GM23338 (cell line): ENCODE results near the gene ZDHHC7. TPM values are rescaled to one million over a fixed set of nuclear protein-coding genes. Genes with fewer than 3 reads are reported as not detected.

Experiments
- ATAC-seq: fragments of 200-7000 bp; cut with Tn5 transposase; 3 replicates; pipeline ENCODE4 v1.9.1; 2020
- DNase-seq: peaks from one replicate; pipeline ENCODE4 v3.0.0-alpha.2; 2015; ENCODE audit warnings: low spot score
- H2AFZ ChIP-seq: fragments of 200-600 bp; sonication (generic); 2 replicates; pipeline ENCODE4 v1.8.0; 2016; ENCODE audit warnings: antibody characterized with exemption, mild to moderate bottlenecking, moderate library complexity
- H3F3A ChIP-seq: fragments of 200-600 bp; sonication (generic); replicated peaks from 2 replicates; pipeline ENCODE4 v1.8.0; 2017; ENCODE audit warnings: antibody characterized with exemption, mixed run types, low read depth
- H3K27ac ChIP-seq: fragments of 200-600 bp; sonication (generic); 2 replicates; pipeline ENCODE4 v1.6.1; 2016; ENCODE audit warnings: low read depth
- H3K27me3 ChIP-seq: fragments of 200-600 bp; sonication (generic); 2 replicates; pipeline ENCODE4 v1.8.0; 2016; ENCODE audit warnings: mild to moderate bottlenecking, mixed run types, moderate library complexity; ENCODE audit not compliant: insufficient read depth
- H3K36me3 ChIP-seq: fragments of 200-600 bp; sonication (generic); 2 replicates; pipeline ENCODE4 v1.8.0; 2016; ENCODE audit warnings: mild to moderate bottlenecking; ENCODE audit not compliant: insufficient read depth
- H3K4me1 ChIP-seq: fragments of 200-600 bp; sonication (generic); 2 replicates; pipeline ENCODE4 v1.8.0; 2016; ENCODE audit warnings: mild to moderate bottlenecking, moderate library complexity; ENCODE audit not compliant: insufficient read depth
- H3K4me2 ChIP-seq: fragments of 200-600 bp; sonication (generic); 2 replicates; pipeline ENCODE4 v1.7.1; 2017; ENCODE audit warnings: mixed run types
- H3K4me3 ChIP-seq: fragments of 200-600 bp; sonication (generic); 2 replicates; pipeline ENCODE4 v1.6.1; 2016; ENCODE audit warnings: mixed run types
- H3K79me2 ChIP-seq: fragments of 200-600 bp; sonication (generic); replicated peaks from 2 replicates; pipeline ENCODE4 v1.8.0; 2017; ENCODE audit warnings: mild to moderate bottlenecking; ENCODE audit not compliant: insufficient read depth
- H3K9me2 ChIP-seq: fragments of 200-600 bp; sonication (generic); 2 replicates; pipeline ENCODE4 v1.8.0; 2017; ENCODE audit not compliant: insufficient read depth
- H4K20me1 ChIP-seq: fragments of 200-600 bp; sonication (generic); replicated peaks from 2 replicates; pipeline ENCODE4 v1.8.0; 2017; ENCODE audit warnings: mild to moderate bottlenecking; ENCODE audit not compliant: insufficient read depth
- H3K27ac Mint-ChIP-seq: 2 replicates; pipeline ENCODE4 v1.8.0; 2020; ENCODE audit warnings: inconsistent platforms, mild to moderate bottlenecking, moderate library complexity, mixed read lengths
- H3K27me3 Mint-ChIP-seq: 3 replicates; pipeline ENCODE4 v1.8.0; 2022; ENCODE audit warnings: low read depth, mild to moderate bottlenecking, moderate library complexity, mixed read lengths, inconsistent platforms; ENCODE audit not compliant: insufficient read depth, poor library complexity
- H3K36me3 Mint-ChIP-seq: 3 replicates; pipeline ENCODE4 v1.8.0; 2021; ENCODE audit warnings: low read depth, mild to moderate bottlenecking, inconsistent platforms, moderate library complexity, mixed read lengths
- H3K4me1 Mint-ChIP-seq: 3 replicates; pipeline ENCODE4 v1.8.0; 2020; ENCODE audit warnings: mild to moderate bottlenecking, inconsistent platforms, mixed read lengths
- H3K4me3 Mint-ChIP-seq: 3 replicates; pipeline ENCODE4 v1.8.0; 2021; ENCODE audit warnings: moderate library complexity, mild to moderate bottlenecking, inconsistent platforms, mixed read lengths
- H3K9me3 Mint-ChIP-seq: 3 replicates; pipeline ENCODE4 v1.8.0; 2020; ENCODE audit warnings: moderate library complexity, mild to moderate bottlenecking, inconsistent platforms, mixed read lengths
- CREB1 ChIP-seq: fragments of 250-450 bp; sonication (Bioruptor Pico); IDR thresholded peaks from 2 replicates; pipeline ENCODE4 v1.5.0; 2020; ENCODE audit warnings: low read depth, mild to moderate bottlenecking, moderate library complexity
- CTCF ChIP-seq, 2 experiments: fragments of 200-600 bp in 1 of 2; sonication (generic) in 1 of 2; conservative IDR thresholded peaks; 2 replicates each; pipeline versions ENCODE4 v1.5.1 to v1.6.1; 2016 to 2017; ENCODE audit warnings: antibody characterized with exemption in 2 of 2, low read depth in 2 of 2, mild to moderate bottlenecking in 2 of 2, moderate library complexity in 1 of 2
- ETS1 ChIP-seq: IDR thresholded peaks from 2 replicates; pipeline ENCODE4 v1.6.1; 2016; ENCODE audit warnings: antibody characterized with exemption
- EZH2phosphoT487 ChIP-seq: fragments of 200-600 bp; sonication (generic); IDR thresholded peaks from one replicate; pipeline ENCODE4 v1.8.1; 2018; ENCODE audit warnings: antibody characterized with exemption; ENCODE audit not compliant: unreplicated experiment
- JUNB ChIP-seq: IDR thresholded peaks from one replicate; pipeline ENCODE4 v1.6.1; 2016; ENCODE audit warnings: antibody characterized with exemption; ENCODE audit not compliant: unreplicated experiment
- NANOG ChIP-seq: IDR thresholded peaks from 2 replicates; pipeline ENCODE4 v1.6.1; 2016; ENCODE audit warnings: antibody characterized with exemption, borderline replicate concordance
- REST ChIP-seq: IDR thresholded peaks from one replicate; pipeline ENCODE4 v1.6.1; 2018; ENCODE audit warnings: antibody characterized with exemption; ENCODE audit not compliant: unreplicated experiment
- STAT1 ChIP-seq: IDR thresholded peaks from one replicate; pipeline ENCODE4 v1.6.1; 2016; ENCODE audit warnings: antibody characterized with exemption; ENCODE audit not compliant: unreplicated experiment
- ZNF331 ChIP-seq: fragments of 250-450 bp; sonication (Bioruptor Pico); IDR thresholded peaks from 2 replicates; pipeline ENCODE4 v1.5.0; 2020; ENCODE audit warnings: low read depth, mild to moderate bottlenecking, moderate library complexity
- ZNF462 ChIP-seq: fragments of 250-450 bp; sonication (Bioruptor Pico); IDR thresholded peaks from 2 replicates; pipeline ENCODE4 v1.5.0; 2020; ENCODE audit warnings: mild to moderate bottlenecking, moderate library complexity
- polyA plus RNA-seq: library from polyadenylated mRNA; unstranded; fragments of >200 nt; fragmentation: Nextera tagmentation; extraction: Ambion mirVana; gene quantifications from 2 replicates; pipeline ENCODE4 v1.2.1, GENCODE V29; 2016
- total RNA-seq: library from RNA; depleted of rRNA; stranded (reverse); fragments of >200 nt; shearing (Covaris generic); gene quantifications from 2 replicates; pipeline ENCODE4 v1.2.3, GENCODE V29; 2014

ZDHHC7 gene
- total and polyA plus RNA-seq, 2 experiments from 2014 or later: 13.1 to 46.1 TPM

- no peak overlapping the region for H3K27ac ChIP-seq
- peaks cover 16% of the 10 kb centered on the region; the same call in 2 of the 3 replicates for H3K4me1 Mint-ChIP-seq
- H3K4me3 Mint-ChIP-seq: no peak overlapping the region
- H2AFZ ChIP-seq: no peak overlapping the region
- no peak overlapping the region for H3K4me2 ChIP-seq
- ATAC-seq (no peak), DNase-seq (no peak)
- no peaks in the 10 kb centered on the region; the same call in 1 of the 2 replicates for H3K4me1 ChIP-seq
- no peak for TF ChIP-seq REST
- H3K27ac Mint-ChIP-seq: no peak overlapping the region
- H3K36me3 Mint-ChIP-seq: no peaks in the 10 kb centered on the region
- H3K27me3 Mint-ChIP-seq: peaks cover 6% of the 10 kb centered on the region
- no peaks in the 10 kb centered on the region for H3K36me3 ChIP-seq
- no peaks in the 10 kb centered on the region for H3F3A ChIP-seq
- no peaks in the 10 kb centered on the region for H3K9me3 Mint-ChIP-seq
- H3K9me2 ChIP-seq: no peaks in the 10 kb centered on the region
- H3K4me3 ChIP-seq: no peak overlapping the region
- no peaks in the 10 kb centered on the region; the same call in 1 of the 2 replicates for H4K20me1 ChIP-seq
- H3K79me2 ChIP-seq: no peaks in the 10 kb centered on the region
- H3K27me3 ChIP-seq: no peaks in the 10 kb centered on the region
Observed at GRCh38 chr16:85052536-85052935, 41.2 kb upstream of the ZDHHC7 start.

GRCh38 chr16:85051683-85052082 is 40.3 kb upstream of the ZDHHC7 start:
- Histone ChIP-seq H3K27ac (no peak overlapping the region), H3K9me2 (no peaks in the 10 kb centered on the region), H3K4me3 (no peak overlapping the region), H4K20me1 (no peaks in the 10 kb centered on the region; the same call in 1 of the 2 replicates), H3F3A (no peaks in the 10 kb centered on the region), H3K4me1 (no peaks in the 10 kb centered on the region; the same call in 1 of the 2 replicates), H2AFZ (no peak overlapping the region), H3K36me3 (no peaks in the 10 kb centered on the region), H3K79me2 (no peaks in the 10 kb centered on the region), H3K4me2 (no peak overlapping the region), H3K27me3 (no peaks in the 10 kb centered on the region)
- ATAC-seq (no peak), DNase-seq (no peak)
- Mint-ChIP-seq H3K4me3 (no peak overlapping the region), H3K27ac (no peak overlapping the region), H3K27me3 (peaks cover 8% of the 10 kb centered on the region), H3K36me3 (no peaks in the 10 kb centered on the region), H3K4me1 (peaks cover 11% of the 10 kb centered on the region; the same call in 2 of the 3 replicates), H3K9me3 (no peaks in the 10 kb centered on the region)
- no peak for TF ChIP-seq STAT1
- TF ChIP-seq ZNF462 (CRISPR knock-in tag): no peak
- no peak for TF ChIP-seq ZNF331 (CRISPR knock-in tag)
- TF ChIP-seq NANOG: no peak
- TF ChIP-seq CREB1 (CRISPR knock-in tag): no peak
- no peak for TF ChIP-seq JUNB
- no peak for TF ChIP-seq CTCF (conservative IDR thresholded peaks at IDR 0.05; ENCODE audit: low read depth in 2 of 2)
- no peak for TF ChIP-seq EZH2phosphoT487
- TF ChIP-seq ETS1: no peak
